Ishikawa (cell line): ENCODE measurements around the gene DNASE1L2.

Experiments used
- CEBPB ChIP-seq: IDR thresholded peaks from 2 replicates; pipeline ENCODE4 v1.6.1; 2012
- CREB1 ChIP-seq: IDR thresholded peaks from 2 replicates; pipeline ENCODE4 v1.6.1; 2012; ENCODE audit warnings: low read depth
- EGR1 ChIP-seq: IDR thresholded peaks from 2 replicates; pipeline ENCODE4 v1.6.1; 2012
- EP300 ChIP-seq: IDR thresholded peaks from 2 replicates; pipeline ENCODE4 v1.6.1; 2012; ENCODE audit warnings: borderline replicate concordance
- FOXM1 ChIP-seq: IDR thresholded peaks from 2 replicates; pipeline ENCODE4 v1.6.1; 2012; ENCODE audit warnings: low read depth, borderline replicate concordance
- RAD21 ChIP-seq: IDR thresholded peaks from 2 replicates; pipeline ENCODE4 v1.6.1; 2012; ENCODE audit warnings: low read depth
- TAF1 ChIP-seq: IDR thresholded peaks from 2 replicates; pipeline ENCODE4 v1.6.1; 2012; ENCODE audit warnings: low read depth, mild to moderate bottlenecking
- TCF12 ChIP-seq: IDR thresholded peaks from 2 replicates; pipeline ENCODE4 v1.6.1; 2012; ENCODE audit warnings: low read depth
- TEAD4 ChIP-seq: IDR thresholded peaks from 2 replicates; pipeline ENCODE4 v1.6.1; 2012
- YY1 ChIP-seq: IDR thresholded peaks from 2 replicates; pipeline ENCODE4 v1.6.1; 2012; ENCODE audit warnings: low read depth
- ZBTB7A ChIP-seq: IDR thresholded peaks from 2 replicates; pipeline ENCODE4 v1.6.1; 2012; ENCODE audit warnings: low read depth
- TF ChIP-seq, protein P1 (sequence below): IDR thresholded peaks from 2 replicates; pipeline ENCODE4 v1.6.1; 2012; ENCODE audit warnings: low read depth, mild to moderate bottlenecking
- TF ChIP-seq, protein P2 (sequence below): IDR thresholded peaks from 2 replicates; pipeline ENCODE4 v1.6.1; 2012
- TF ChIP-seq, protein P3 (sequence below): IDR thresholded peaks from 2 replicates; pipeline ENCODE4 v1.6.1; 2012

DNA sequence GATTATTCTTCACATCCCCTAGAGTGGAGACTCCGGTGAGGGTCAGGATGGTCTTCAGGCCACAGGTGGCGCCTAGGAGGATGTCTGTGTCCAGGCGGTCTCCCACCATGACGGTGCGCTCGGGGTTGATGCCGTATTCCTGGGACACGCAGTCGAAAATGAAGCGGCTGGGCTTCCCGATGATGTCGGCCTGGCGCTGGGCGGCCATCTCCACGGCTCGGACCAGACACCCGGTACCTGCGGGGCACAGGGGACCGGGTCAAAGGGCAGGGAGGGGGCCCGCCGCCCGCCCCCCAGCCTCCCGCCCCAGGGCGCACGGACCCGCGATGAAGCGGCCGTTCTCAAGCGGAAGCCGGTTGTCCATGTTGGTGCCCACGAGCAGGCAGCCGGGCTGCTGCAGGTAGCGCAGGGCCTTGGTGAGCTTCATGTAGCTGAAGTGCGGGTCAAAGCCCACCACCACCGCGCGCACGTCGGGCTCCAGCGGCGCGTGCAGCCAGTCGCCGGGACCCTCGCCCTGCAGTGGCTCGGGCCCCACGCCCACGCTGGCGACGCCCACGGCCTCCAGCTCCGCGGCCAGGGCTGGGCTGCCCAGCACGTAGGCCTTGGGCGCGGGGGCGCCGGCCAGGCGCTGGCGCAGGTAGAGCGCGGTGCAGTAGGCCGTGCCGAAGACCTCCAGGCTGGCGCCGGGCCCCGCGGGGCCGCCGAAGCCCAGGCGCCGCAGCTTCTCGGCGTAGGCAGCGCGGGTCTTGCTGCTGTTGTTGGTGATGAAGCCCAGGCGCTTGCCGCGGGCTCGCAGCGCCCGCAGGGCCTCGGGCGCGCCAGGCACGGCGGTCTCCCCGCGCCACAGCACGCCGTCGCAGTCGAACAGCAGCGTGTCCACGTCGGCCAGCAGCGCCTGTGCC is 22.2 kb upstream of the DNASE1L2 start:
- TF ChIP-seq, protein P1, sequence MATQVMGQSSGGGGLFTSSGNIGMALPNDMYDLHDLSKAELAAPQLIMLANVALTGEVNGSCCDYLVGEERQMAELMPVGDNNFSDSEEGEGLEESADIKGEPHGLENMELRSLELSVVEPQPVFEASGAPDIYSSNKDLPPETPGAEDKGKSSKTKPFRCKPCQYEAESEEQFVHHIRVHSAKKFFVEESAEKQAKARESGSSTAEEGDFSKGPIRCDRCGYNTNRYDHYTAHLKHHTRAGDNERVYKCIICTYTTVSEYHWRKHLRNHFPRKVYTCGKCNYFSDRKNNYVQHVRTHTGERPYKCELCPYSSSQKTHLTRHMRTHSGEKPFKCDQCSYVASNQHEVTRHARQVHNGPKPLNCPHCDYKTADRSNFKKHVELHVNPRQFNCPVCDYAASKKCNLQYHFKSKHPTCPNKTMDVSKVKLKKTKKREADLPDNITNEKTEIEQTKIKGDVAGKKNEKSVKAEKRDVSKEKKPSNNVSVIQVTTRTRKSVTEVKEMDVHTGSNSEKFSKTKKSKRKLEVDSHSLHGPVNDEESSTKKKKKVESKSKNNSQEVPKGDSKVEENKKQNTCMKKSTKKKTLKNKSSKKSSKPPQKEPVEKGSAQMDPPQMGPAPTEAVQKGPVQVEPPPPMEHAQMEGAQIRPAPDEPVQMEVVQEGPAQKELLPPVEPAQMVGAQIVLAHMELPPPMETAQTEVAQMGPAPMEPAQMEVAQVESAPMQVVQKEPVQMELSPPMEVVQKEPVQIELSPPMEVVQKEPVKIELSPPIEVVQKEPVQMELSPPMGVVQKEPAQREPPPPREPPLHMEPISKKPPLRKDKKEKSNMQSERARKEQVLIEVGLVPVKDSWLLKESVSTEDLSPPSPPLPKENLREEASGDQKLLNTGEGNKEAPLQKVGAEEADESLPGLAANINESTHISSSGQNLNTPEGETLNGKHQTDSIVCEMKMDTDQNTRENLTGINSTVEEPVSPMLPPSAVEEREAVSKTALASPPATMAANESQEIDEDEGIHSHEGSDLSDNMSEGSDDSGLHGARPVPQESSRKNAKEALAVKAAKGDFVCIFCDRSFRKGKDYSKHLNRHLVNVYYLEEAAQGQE: no peak
- TF ChIP-seq RAD21: no peak
- no peak for TF ChIP-seq FOXM1
- no peak for TF ChIP-seq ZBTB7A
- no peak for TF ChIP-seq TAF1
- peak; percentile 84 for TF ChIP-seq EGR1
- TF ChIP-seq EP300: no peak
- no peak for TF ChIP-seq YY1
- no peak for TF ChIP-seq TCF12
- TF ChIP-seq, protein P2, sequence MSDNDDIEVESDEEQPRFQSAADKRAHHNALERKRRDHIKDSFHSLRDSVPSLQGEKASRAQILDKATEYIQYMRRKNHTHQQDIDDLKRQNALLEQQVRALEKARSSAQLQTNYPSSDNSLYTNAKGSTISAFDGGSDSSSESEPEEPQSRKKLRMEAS: peak; percentile 43; the same call in 1 of the 2 replicates
- no peak for TF ChIP-seq CEBPB
- TF ChIP-seq, protein P3, sequence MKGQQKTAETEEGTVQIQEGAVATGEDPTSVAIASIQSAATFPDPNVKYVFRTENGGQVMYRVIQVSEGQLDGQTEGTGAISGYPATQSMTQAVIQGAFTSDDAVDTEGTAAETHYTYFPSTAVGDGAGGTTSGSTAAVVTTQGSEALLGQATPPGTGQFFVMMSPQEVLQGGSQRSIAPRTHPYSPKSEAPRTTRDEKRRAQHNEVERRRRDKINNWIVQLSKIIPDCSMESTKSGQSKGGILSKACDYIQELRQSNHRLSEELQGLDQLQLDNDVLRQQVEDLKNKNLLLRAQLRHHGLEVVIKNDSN: no peak
- TF ChIP-seq CREB1: no peak
- no peak for TF ChIP-seq TEAD4
